HL-60 (cell line): ENCODE measurements around the gene EFCAB8.

Source experiments
- DNase-seq, 2 experiments: peaks; one replicate each; pipeline ENCODE4 v3.0.0-alpha.2; 2010 to 2020; ENCODE audit warnings: low read depth in 1 of 2, low spot score in 1 of 2
- H3K27ac ChIP-seq: fragments of 250-450 bp; sonication (Bioruptor Pico); replicated peaks from 2 replicates; pipeline ENCODE4 v1.5.1; 2020; ENCODE audit warnings: mild to moderate bottlenecking, moderate library complexity
- H3K27me3 ChIP-seq: fragments of 250-450 bp; sonication (Bioruptor Pico); 2 replicates; pipeline ENCODE4 v1.5.1; 2021; ENCODE audit warnings: mild to moderate bottlenecking, moderate library complexity; ENCODE audit not compliant: insufficient read depth, poor library complexity, severe bottlenecking
- H3K4me3 ChIP-seq: replicated peaks from 2 replicates; pipeline ENCODE4 v1.5.1; 2011; ENCODE audit warnings: mild to moderate bottlenecking, control low read depth, low read length; ENCODE audit not compliant: insufficient read depth
- GABPA ChIP-seq: IDR thresholded peaks from 2 replicates; pipeline ENCODE4 v1.6.1; 2012; ENCODE audit warnings: low read depth
- POLR2AphosphoS5 ChIP-seq: IDR thresholded peaks from 2 replicates; pipeline ENCODE4 v1.6.1; 2012; ENCODE audit warnings: low read depth
- SPI1 ChIP-seq: IDR thresholded peaks from 2 replicates; pipeline ENCODE4 v1.6.1; 2012; ENCODE audit warnings: low read depth, mild to moderate bottlenecking, borderline replicate concordance
- TF ChIP-seq, protein P1 (sequence below): IDR thresholded peaks from one replicate; pipeline ENCODE4 v1.5.1; 2011; ENCODE audit warnings: low read length, control low read depth, inconsistent platforms; ENCODE audit not compliant: insufficient read depth
- TF ChIP-seq, protein P2 (sequence below): IDR thresholded peaks from 2 replicates; pipeline ENCODE4 v1.6.1; 2012; ENCODE audit warnings: low read depth; ENCODE audit not compliant: insufficient replicate concordance

Gene EFCAB8

DNA sequence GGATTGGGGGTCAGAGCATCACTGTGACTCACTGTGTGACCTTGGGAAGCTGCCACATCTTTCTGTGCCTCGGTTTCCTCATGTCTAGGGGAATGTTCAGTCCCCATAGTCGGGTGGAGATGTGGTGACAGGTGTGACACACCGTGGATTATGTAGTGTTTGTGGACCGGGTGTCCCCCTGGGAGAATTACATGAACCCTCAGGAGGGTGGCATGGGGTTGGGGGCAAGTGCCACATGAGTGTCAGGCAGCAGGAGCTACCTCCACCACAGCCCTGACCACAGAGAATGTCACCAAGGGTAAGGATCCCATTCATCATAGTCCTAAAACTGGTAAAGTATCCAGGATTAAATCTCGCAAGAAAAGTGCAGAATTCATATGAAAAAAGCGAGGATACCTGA lies 122.3 kb downstream of the EFCAB8 start:
- no peak overlapping the region for H3K4me3 ChIP-seq
- no peak for DNase-seq
- no peaks in the 10 kb centered on the region for H3K27me3 ChIP-seq
- TF ChIP-seq, protein P1, sequence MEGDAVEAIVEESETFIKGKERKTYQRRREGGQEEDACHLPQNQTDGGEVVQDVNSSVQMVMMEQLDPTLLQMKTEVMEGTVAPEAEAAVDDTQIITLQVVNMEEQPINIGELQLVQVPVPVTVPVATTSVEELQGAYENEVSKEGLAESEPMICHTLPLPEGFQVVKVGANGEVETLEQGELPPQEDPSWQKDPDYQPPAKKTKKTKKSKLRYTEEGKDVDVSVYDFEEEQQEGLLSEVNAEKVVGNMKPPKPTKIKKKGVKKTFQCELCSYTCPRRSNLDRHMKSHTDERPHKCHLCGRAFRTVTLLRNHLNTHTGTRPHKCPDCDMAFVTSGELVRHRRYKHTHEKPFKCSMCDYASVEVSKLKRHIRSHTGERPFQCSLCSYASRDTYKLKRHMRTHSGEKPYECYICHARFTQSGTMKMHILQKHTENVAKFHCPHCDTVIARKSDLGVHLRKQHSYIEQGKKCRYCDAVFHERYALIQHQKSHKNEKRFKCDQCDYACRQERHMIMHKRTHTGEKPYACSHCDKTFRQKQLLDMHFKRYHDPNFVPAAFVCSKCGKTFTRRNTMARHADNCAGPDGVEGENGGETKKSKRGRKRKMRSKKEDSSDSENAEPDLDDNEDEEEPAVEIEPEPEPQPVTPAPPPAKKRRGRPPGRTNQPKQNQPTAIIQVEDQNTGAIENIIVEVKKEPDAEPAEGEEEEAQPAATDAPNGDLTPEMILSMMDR = no peak
- TF ChIP-seq, protein P2, sequence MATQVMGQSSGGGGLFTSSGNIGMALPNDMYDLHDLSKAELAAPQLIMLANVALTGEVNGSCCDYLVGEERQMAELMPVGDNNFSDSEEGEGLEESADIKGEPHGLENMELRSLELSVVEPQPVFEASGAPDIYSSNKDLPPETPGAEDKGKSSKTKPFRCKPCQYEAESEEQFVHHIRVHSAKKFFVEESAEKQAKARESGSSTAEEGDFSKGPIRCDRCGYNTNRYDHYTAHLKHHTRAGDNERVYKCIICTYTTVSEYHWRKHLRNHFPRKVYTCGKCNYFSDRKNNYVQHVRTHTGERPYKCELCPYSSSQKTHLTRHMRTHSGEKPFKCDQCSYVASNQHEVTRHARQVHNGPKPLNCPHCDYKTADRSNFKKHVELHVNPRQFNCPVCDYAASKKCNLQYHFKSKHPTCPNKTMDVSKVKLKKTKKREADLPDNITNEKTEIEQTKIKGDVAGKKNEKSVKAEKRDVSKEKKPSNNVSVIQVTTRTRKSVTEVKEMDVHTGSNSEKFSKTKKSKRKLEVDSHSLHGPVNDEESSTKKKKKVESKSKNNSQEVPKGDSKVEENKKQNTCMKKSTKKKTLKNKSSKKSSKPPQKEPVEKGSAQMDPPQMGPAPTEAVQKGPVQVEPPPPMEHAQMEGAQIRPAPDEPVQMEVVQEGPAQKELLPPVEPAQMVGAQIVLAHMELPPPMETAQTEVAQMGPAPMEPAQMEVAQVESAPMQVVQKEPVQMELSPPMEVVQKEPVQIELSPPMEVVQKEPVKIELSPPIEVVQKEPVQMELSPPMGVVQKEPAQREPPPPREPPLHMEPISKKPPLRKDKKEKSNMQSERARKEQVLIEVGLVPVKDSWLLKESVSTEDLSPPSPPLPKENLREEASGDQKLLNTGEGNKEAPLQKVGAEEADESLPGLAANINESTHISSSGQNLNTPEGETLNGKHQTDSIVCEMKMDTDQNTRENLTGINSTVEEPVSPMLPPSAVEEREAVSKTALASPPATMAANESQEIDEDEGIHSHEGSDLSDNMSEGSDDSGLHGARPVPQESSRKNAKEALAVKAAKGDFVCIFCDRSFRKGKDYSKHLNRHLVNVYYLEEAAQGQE = no peak
- TF ChIP-seq GABPA (no peak), SPI1 (no peak), POLR2AphosphoS5 (no peak)
- no peak overlapping the region for H3K27ac ChIP-seq

DNA sequence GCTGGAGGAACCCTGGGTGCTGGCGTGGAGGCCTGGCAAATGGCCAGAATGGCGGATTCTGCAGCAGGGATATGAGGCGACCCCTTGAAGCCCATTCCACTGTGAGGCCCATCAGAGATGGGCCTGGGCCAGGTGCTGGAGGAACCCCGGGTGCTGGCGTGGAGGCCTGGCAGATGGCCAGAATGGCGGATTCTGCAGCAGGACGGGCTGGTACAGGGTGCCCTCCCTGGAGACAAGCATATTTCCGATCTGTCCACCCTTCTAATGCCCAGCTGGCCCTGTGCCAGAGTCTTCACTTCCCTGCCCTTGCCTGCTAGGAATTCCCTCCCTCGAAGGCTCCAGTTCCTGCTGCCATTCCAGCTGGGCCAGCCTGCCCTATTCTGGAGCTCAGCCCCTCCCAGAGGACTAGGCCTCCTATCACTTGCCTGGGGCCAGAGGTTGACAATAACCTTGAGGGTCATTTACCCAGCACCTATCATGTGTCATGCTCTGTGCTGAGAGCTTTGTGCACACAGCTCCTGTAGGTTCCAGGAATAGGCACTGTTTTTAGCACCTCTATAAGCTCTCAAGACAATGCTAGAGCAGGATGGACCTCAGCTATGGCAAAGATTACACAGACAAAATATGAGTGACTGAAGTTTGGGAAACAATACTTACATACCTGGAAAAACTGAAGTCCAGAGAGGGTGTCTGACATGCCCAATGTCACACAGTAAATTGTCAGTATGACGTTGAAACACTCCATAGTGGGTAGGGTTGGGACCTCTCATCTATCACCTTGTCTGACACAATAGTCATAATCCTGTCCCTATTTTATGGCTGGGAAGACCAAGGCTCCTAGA lies 124.1 kb downstream of the EFCAB8 start:
- no peaks in the 10 kb centered on the region for H3K27me3 ChIP-seq
- no peak overlapping the region for H3K4me3 ChIP-seq
- no peak for DNase-seq
- TF ChIP-seq, protein P2 = no peak
- no peak overlapping the region for H3K27ac ChIP-seq

DNA sequence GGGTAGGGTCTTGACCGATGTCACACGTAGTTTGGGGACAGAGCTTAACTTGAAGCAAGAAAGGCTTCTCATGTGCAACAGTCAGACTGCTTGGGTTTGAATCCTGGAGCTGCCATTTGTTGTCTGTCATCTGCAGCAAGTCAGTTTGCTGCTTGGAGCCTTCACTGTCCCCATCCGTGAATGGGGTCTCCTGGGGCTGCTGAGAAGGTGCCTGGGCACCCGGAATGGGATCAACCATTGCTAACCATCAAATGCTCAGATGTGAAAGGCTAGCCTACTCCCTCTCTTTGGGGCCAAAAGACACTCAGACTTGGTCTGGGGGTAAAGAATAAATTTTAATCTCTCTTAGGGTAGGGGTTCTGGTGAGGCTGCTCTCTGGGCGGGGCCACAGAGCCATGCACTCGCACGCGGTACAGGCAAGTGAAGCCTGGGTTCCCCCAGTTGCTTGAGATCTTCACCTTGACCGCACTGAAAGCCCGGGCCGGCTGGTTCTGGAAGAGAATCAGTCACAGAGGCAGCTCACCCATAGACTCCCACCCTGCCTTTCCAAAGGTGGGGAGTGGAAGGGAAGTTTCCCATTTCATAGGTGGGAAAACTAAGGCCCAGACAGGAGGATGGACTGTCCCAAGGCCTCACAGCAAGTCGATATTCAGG lies 124.9 kb downstream of the EFCAB8 start:
- no peak overlapping the region for H3K27ac ChIP-seq
- no peak overlapping the region for H3K4me3 ChIP-seq
- TF ChIP-seq, protein P2 = no peak
- TF ChIP-seq SPI1 = no peak
- no peak for TF ChIP-seq GABPA
- TF ChIP-seq, protein P1 = no peak
- no peak for TF ChIP-seq POLR2AphosphoS5
- no peaks in the 10 kb centered on the region for H3K27me3 ChIP-seq
- DNase-seq = no peak
